SK-N-SH treated with all-trans-retinoic acid at 6 μM for 48 hours (cell line): ENCODE measurements around the gene HELQ.

Experiments
- ATAC-seq: fragments of 200-7000 bp; cut with Tn5 transposase; 3 replicates; pipeline ENCODE4 v1.9.1; 2020; ENCODE audit warnings: mild to moderate bottlenecking, moderate library complexity
- ARNTL ChIP-seq: fragments of 450-650 bp; formaldehyde crosslinking; IDR thresholded peaks from 2 replicates; pipeline ENCODE4 v1.5.0; 2020; ENCODE audit warnings: low read depth, mild to moderate bottlenecking, moderate library complexity, borderline replicate concordance
- BACH2 ChIP-seq: fragments of 250-450 bp; sonication (Bioruptor Pico); IDR thresholded peaks from 2 replicates; pipeline ENCODE4 v1.9.0; 2021; ENCODE audit warnings: mild to moderate bottlenecking, borderline replicate concordance
- CSDC2 ChIP-seq: fragments of 250-450 bp; sonication (Bioruptor Pico); IDR thresholded peaks from 2 replicates; pipeline ENCODE4 v1.5.0; 2020; ENCODE audit warnings: mild to moderate bottlenecking, moderate library complexity
- ESRRG ChIP-seq: fragments of 250-450 bp; sonication (Bioruptor Pico); IDR thresholded peaks from 2 replicates; pipeline ENCODE4 v1.6.1; 2021; ENCODE audit warnings: mild to moderate bottlenecking
- GLIS3 ChIP-seq: fragments of 250-450 bp; sonication (Bioruptor Pico); IDR thresholded peaks from 2 replicates; pipeline ENCODE4 v1.5.0; 2020; ENCODE audit warnings: mild to moderate bottlenecking, moderate library complexity
- ISL1 ChIP-seq: fragments of 250-450 bp; sonication (Bioruptor Pico); IDR thresholded peaks from 2 replicates; pipeline ENCODE4 v2.1.2; 2022; ENCODE audit warnings: mild to moderate bottlenecking, moderate library complexity
- OSR1 ChIP-seq: fragments of 250-450 bp; sonication (Bioruptor Pico); IDR thresholded peaks from 2 replicates; pipeline ENCODE4 v1.8.0; 2022; ENCODE audit warnings: moderate library complexity, mild to moderate bottlenecking, inconsistent platforms
- PPARA ChIP-seq: fragments of 250-450 bp; sonication (Bioruptor Pico); IDR thresholded peaks from 2 replicates; pipeline ENCODE4 v1.5.0; 2020; ENCODE audit warnings: mild to moderate bottlenecking, borderline replicate concordance
- RARB ChIP-seq: fragments of 250-450 bp; sonication (Bioruptor Pico); IDR thresholded peaks from 2 replicates; pipeline ENCODE4 v1.8.0; 2021; ENCODE audit warnings: mild to moderate bottlenecking, moderate library complexity
- SNAI2 ChIP-seq: fragments of 250-450 bp; sonication (Bioruptor Pico); IDR thresholded peaks from 2 replicates; pipeline ENCODE4 v1.5.0; 2020; ENCODE audit warnings: mild to moderate bottlenecking, moderate library complexity
- TOX ChIP-seq: fragments of 250-450 bp; sonication (Bioruptor Pico); IDR thresholded peaks from 2 replicates; pipeline ENCODE4 v1.8.0; 2021; ENCODE audit warnings: mild to moderate bottlenecking, moderate library complexity, borderline replicate concordance
- ZFP3 ChIP-seq: fragments of 250-450 bp; sonication (Bioruptor Pico); IDR thresholded peaks from 2 replicates; pipeline ENCODE4 v1.5.0; 2020; ENCODE audit warnings: mild to moderate bottlenecking, moderate library complexity
- ZFP30 ChIP-seq: fragments of 450-650 bp; formaldehyde crosslinking; IDR thresholded peaks from 2 replicates; pipeline ENCODE4 v1.5.0; 2022; ENCODE audit warnings: mild to moderate bottlenecking, moderate library complexity
- ZNF565 ChIP-seq: fragments of 450-650 bp; formaldehyde crosslinking; conservative IDR thresholded peaks from 2 replicates; pipeline ENCODE4 v1.5.0; 2020; ENCODE audit warnings: low read depth, mild to moderate bottlenecking, moderate library complexity
- ZNF70 ChIP-seq: fragments of 450-650 bp; formaldehyde crosslinking; IDR thresholded peaks from 2 replicates; pipeline ENCODE4 v1.5.0; 2020; ENCODE audit warnings: mild to moderate bottlenecking, moderate library complexity
- ZNF8 ChIP-seq: fragments of 450-650 bp; formaldehyde crosslinking; IDR thresholded peaks from 2 replicates; pipeline ENCODE4 v1.5.0; 2020; ENCODE audit warnings: mild to moderate bottlenecking, moderate library complexity
- TF ChIP-seq, protein P1 (sequence below): fragments of 250-450 bp; sonication (Bioruptor Pico); IDR thresholded peaks from 2 replicates; pipeline ENCODE4 v1.8.0; 2020; ENCODE audit warnings: mild to moderate bottlenecking, moderate library complexity, borderline replicate concordance
- TF ChIP-seq, protein P2 (sequence below): fragments of 250-450 bp; sonication (Bioruptor Pico); IDR thresholded peaks from 2 replicates; pipeline ENCODE4 v1.8.0; 2021; ENCODE audit warnings: low read depth, mild to moderate bottlenecking, moderate library complexity, borderline replicate concordance
- TF ChIP-seq, protein P3 (sequence below): fragments of 250-450 bp; sonication (Bioruptor Pico); IDR thresholded peaks from 2 replicates; pipeline ENCODE4 v1.5.1; 2020; ENCODE audit warnings: low read depth, mild to moderate bottlenecking, moderate library complexity
- TF ChIP-seq, protein P4 (sequence below): fragments of 250-450 bp; sonication (Bioruptor Pico); IDR thresholded peaks from 2 replicates; pipeline ENCODE4 v1.5.0; 2020; ENCODE audit warnings: mild to moderate bottlenecking, moderate library complexity

Gene HELQ

DNA sequence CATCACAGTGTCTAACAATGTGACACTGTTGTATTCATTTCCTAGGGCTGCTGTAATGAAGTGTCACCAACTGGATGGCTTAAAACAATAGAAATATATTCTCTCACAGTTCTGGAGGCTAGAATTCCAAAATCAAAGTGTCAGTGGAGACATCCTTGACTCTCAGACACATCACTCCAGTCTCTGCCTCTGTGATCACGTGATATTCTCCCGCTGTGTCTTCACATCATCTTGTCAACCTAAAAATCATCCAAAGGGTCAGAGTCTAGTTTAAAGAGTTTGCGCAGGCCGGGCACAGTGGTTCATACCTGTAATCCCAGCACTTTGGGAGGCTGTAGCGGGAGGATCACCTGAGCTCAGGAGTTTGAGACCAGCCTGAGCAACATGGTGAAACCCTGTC, 84.4 kb downstream of the HELQ start:
- TF ChIP-seq ESRRG (CRISPR knock-in tag) (no peak), ISL1 (CRISPR knock-in tag) (no peak), OSR1 (CRISPR knock-in tag) (no peak), BACH2 (CRISPR knock-in tag) (no peak), ZFP3 (CRISPR knock-in tag) (no peak), ZFP30 (CRISPR knock-in tag) (no peak), ARNTL (no peak), ZNF70 (CRISPR knock-in tag) (no peak), SNAI2 (CRISPR knock-in tag) (no peak), ZNF8 (CRISPR knock-in tag) (no peak), GLIS3 (CRISPR knock-in tag) (no peak), ZNF565 (no peak)
- TF ChIP-seq, protein P1, sequence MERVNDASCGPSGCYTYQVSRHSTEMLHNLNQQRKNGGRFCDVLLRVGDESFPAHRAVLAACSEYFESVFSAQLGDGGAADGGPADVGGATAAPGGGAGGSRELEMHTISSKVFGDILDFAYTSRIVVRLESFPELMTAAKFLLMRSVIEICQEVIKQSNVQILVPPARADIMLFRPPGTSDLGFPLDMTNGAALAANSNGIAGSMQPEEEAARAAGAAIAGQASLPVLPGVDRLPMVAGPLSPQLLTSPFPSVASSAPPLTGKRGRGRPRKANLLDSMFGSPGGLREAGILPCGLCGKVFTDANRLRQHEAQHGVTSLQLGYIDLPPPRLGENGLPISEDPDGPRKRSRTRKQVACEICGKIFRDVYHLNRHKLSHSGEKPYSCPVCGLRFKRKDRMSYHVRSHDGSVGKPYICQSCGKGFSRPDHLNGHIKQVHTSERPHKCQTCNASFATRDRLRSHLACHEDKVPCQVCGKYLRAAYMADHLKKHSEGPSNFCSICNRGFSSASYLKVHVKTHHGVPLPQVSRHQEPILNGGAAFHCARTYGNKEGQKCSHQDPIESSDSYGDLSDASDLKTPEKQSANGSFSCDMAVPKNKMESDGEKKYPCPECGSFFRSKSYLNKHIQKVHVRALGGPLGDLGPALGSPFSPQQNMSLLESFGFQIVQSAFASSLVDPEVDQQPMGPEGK (CRISPR knock-in tag), result no peak
- TF ChIP-seq, protein P2, sequence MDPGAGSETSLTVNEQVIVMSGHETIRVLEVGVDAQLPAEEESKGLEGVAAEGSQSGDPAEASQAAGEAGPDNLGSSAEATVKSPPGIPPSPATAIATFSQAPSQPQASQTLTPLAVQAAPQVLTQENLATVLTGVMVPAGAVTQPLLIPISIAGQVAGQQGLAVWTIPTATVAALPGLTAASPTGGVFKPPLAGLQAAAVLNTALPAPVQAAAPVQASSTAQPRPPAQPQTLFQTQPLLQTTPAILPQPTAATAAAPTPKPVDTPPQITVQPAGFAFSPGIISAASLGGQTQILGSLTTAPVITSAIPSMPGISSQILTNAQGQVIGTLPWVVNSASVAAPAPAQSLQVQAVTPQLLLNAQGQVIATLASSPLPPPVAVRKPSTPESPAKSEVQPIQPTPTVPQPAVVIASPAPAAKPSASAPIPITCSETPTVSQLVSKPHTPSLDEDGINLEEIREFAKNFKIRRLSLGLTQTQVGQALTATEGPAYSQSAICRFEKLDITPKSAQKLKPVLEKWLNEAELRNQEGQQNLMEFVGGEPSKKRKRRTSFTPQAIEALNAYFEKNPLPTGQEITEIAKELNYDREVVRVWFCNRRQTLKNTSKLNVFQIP (CRISPR knock-in tag), result no peak
- TF ChIP-seq, protein P3, sequence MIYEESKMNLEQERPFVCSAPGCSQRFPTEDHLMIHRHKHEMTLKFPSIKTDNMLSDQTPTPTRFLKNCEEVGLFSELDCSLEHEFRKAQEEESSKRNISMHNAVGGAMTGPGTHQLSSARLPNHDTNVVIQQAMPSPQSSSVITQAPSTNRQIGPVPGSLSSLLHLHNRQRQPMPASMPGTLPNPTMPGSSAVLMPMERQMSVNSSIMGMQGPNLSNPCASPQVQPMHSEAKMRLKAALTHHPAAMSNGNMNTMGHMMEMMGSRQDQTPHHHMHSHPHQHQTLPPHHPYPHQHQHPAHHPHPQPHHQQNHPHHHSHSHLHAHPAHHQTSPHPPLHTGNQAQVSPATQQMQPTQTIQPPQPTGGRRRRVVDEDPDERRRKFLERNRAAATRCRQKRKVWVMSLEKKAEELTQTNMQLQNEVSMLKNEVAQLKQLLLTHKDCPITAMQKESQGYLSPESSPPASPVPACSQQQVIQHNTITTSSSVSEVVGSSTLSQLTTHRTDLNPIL (CRISPR knock-in tag), result no peak
- no peak for ATAC-seq

DNA sequence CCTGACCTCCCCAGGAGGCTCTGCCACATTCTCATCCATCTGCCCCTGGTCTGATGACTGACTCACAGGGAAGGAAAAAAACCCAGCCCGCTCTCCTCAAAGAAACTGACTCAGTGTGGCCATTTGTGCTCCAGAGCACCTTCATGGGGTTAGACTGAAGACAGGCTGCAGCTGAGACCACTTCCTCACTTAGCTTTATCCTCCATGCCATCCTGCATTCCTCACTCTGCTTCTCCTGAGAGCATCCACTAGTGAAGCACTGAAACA, 85.0 kb downstream of the HELQ start:
- TF ChIP-seq ZNF8 (CRISPR knock-in tag), result no peak
- no peak for TF ChIP-seq ZFP3 (CRISPR knock-in tag)

DNA sequence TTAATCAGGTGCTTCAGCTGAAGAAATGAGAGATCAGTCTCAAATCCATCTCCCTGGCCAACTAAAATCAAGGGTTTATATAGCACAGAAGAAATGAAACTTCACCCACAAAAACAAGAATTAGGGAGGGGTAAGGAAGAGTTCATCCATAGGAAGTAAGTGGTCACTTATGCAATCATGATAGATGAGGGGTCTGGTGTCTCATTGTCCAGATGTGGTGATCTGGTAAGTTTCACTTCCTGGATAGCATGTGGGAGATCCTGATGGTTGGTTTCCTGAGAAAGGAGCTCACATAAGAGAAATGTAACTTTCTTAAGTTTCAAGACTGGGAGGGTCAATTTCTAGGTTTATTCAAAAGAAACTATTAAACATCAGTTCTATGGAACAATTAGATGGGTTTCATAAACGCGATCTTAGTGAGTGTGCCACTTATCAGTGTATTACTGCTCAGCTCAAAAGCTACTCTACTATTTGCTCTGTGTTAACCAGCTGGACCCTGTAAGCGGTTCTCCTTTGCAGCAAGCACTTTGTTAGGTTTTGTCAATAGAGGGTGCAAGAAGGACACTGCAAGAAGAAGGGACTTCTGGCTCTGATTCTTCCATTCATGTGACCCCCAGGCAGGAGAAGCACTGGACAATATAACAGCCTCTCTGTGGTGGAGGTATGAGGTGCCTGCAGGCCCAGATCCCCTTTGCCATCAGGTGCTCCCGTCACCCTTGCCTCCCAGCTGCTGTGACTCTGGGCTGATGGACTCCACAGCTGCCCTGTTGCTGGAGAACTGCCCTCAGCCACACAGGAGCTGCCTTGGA, 85.6 kb downstream of the HELQ start:
- no peak for ATAC-seq
- TF ChIP-seq, protein P2 (CRISPR knock-in tag), result no peak
- TF ChIP-seq ZFP30 (CRISPR knock-in tag) (no peak), PPARA (CRISPR knock-in tag) (no peak), ZNF70 (CRISPR knock-in tag) (no peak), CSDC2 (CRISPR knock-in tag) (no peak), ZFP3 (CRISPR knock-in tag) (no peak), ESRRG (CRISPR knock-in tag) (no peak), GLIS3 (CRISPR knock-in tag) (no peak), TOX (CRISPR knock-in tag) (no peak)

More for the DNA sequence above, 85.0 kb downstream of the HELQ start:
- ATAC-seq, result no peak

DNA sequence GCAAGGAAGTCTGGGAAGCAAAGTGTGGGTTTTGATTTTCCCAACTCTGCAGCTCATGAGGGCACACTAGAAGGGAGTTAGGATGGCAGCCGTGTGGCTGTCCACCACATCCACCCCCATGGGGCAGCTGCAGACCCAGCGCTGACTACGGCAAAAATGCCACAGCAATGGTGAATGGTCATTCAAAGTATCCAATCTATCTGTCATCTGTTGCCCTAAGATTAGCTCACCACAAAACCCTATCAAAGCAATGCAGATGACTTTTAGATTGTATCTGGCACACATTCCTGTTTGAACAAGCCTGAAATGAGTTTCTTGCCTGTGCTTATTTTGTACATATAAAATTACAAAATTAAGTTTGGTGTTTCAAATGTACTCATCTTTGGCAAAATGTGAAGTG, 91.3 kb downstream of the HELQ start:
- no peak for TF ChIP-seq PPARA (CRISPR knock-in tag)
- TF ChIP-seq BACH2 (CRISPR knock-in tag), result no peak
- no peak for TF ChIP-seq GLIS3 (CRISPR knock-in tag)
- no peak for TF ChIP-seq ISL1 (CRISPR knock-in tag)
- TF ChIP-seq, protein P3 (CRISPR knock-in tag), result no peak
- TF ChIP-seq CSDC2 (CRISPR knock-in tag), result no peak
- no peak for TF ChIP-seq ARNTL
- TF ChIP-seq, protein P4, sequence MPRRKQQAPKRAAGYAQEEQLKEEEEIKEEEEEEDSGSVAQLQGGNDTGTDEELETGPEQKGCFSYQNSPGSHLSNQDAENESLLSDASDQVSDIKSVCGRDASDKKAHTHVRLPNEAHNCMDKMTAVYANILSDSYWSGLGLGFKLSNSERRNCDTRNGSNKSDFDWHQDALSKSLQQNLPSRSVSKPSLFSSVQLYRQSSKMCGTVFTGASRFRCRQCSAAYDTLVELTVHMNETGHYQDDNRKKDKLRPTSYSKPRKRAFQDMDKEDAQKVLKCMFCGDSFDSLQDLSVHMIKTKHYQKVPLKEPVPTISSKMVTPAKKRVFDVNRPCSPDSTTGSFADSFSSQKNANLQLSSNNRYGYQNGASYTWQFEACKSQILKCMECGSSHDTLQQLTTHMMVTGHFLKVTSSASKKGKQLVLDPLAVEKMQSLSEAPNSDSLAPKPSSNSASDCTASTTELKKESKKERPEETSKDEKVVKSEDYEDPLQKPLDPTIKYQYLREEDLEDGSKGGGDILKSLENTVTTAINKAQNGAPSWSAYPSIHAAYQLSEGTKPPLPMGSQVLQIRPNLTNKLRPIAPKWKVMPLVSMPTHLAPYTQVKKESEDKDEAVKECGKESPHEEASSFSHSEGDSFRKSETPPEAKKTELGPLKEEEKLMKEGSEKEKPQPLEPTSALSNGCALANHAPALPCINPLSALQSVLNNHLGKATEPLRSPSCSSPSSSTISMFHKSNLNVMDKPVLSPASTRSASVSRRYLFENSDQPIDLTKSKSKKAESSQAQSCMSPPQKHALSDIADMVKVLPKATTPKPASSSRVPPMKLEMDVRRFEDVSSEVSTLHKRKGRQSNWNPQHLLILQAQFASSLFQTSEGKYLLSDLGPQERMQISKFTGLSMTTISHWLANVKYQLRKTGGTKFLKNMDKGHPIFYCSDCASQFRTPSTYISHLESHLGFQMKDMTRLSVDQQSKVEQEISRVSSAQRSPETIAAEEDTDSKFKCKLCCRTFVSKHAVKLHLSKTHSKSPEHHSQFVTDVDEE (CRISPR knock-in tag), result no peak
- no peak for TF ChIP-seq ZFP3 (CRISPR knock-in tag)
- no peak for TF ChIP-seq ESRRG (CRISPR knock-in tag)
- no peak for TF ChIP-seq ZNF8 (CRISPR knock-in tag)
- TF ChIP-seq SNAI2 (CRISPR knock-in tag), result no peak
- no peak for TF ChIP-seq TOX (CRISPR knock-in tag)
- TF ChIP-seq RARB, result no peak
- no peak for ATAC-seq
